ENCODE measurements around the gene FBXW5.

The FBXW5 gene

GRCh38 chr9:136928591-136928990, 15.9 kb downstream of the FBXW5 start:
- no peak overlapping the region for H3K4me3 ChIP-seq (replicated peaks; ENCODE audit: low read depth, low read length)
- TF ChIP-seq, protein P1, sequence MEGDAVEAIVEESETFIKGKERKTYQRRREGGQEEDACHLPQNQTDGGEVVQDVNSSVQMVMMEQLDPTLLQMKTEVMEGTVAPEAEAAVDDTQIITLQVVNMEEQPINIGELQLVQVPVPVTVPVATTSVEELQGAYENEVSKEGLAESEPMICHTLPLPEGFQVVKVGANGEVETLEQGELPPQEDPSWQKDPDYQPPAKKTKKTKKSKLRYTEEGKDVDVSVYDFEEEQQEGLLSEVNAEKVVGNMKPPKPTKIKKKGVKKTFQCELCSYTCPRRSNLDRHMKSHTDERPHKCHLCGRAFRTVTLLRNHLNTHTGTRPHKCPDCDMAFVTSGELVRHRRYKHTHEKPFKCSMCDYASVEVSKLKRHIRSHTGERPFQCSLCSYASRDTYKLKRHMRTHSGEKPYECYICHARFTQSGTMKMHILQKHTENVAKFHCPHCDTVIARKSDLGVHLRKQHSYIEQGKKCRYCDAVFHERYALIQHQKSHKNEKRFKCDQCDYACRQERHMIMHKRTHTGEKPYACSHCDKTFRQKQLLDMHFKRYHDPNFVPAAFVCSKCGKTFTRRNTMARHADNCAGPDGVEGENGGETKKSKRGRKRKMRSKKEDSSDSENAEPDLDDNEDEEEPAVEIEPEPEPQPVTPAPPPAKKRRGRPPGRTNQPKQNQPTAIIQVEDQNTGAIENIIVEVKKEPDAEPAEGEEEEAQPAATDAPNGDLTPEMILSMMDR (IDR thresholded peaks at IDR 0.05; ENCODE audit: low read depth, low read length, missing control alignments): no peak
- no peak for DNase-seq (ENCODE audit: extremely low read depth, low read depth)

DNA sequence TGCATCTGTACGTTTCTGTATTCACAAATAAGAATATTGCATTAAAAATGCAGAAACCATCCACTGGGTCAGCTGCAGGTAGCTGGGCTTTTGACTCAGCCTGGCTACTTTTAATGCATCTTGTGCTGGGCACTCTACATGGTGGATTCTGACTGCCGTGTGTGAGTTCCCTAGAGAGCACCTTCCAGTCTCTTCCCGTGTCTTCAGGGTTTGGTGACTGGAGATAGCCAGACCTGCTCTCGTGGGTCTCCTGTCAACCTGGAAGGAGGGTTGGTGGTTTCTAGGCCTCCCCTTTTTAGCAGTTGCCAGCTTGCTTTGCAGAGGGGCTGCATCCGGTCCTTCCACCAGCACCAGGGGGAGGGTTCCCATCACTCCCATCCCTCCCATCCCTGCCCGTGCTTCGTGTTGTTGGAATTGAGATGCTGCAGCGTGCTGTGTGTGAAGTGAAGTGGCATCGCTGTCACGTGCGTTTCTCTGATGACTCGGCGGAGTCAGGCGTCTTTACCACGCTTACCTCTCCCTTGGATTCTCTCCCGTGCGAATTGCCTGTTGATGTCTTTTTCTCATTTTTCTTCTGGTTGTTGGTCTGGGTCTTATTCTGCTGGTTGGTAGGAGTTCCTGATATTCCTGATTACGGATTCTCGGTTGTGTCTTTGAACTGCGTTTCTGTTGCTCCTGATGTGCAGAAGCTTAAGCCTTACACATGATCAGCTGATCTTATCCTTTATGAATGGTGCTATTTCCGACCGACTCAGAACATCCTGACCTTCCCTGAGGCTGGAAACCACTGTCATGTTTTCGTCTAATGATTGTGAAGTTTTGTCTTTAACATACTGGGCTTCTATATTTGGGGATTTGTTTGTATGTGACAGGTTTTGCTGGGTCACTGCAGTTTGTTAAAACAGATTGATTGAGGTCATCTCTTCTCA, 16.9 kb downstream of the FBXW5 start:
- no peak for DNase-seq (ENCODE audit: extremely low read depth, low read depth)
- no peak overlapping the region for H3K4me3 ChIP-seq (replicated peaks; ENCODE audit: low read depth, low read length)
- TF ChIP-seq, protein P1 (IDR thresholded peaks at IDR 0.05; ENCODE audit: low read depth, low read length, missing control alignments): no peak

- DNase-seq (ENCODE audit: extremely low read depth, low read depth): no peak
- TF ChIP-seq, protein P1 (IDR thresholded peaks at IDR 0.05; ENCODE audit: low read depth, low read length, missing control alignments): no peak
These were observed 17.8 kb downstream of the FBXW5 start for GRCh38 chr9:136926749-136927148.

DNA sequence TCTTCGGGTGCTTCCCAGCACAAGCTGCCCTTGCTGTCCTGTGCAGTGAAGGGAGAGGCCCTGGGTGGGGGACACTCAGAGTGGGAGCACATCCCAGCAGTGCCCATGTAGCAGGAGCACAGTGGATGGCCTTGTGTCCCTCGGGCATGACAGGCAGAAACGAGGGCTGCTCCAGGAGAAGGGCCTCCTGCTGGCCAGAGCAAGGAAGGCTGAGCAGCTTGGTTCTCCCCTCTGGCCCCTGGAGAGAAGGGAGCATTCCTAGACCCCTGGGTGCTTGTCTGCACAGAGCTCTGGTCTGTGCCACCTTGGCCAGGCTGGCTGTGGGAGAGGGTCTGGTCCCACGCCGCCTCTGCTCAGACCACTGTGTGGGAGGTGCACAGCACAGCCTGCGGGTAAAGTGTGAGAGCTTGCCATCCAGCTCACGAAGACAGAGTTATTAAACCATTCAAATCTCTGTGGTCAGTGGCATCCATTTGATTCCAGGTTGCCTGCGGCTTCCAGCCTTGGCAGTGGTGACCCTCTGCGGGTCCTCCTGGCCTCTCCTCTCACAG, 18.3 kb downstream of the FBXW5 start:
- H3K4me3 ChIP-seq (replicated peaks; ENCODE audit: low read depth, low read length): no peak overlapping the region
- TF ChIP-seq, protein P1 (IDR thresholded peaks at IDR 0.05; ENCODE audit: low read depth, low read length, missing control alignments): peak; percentile 11
- no peak for DNase-seq (ENCODE audit: extremely low read depth, low read depth)

More at GRCh38 chr9:136926749-136927148, 17.8 kb downstream of the FBXW5 start:
- H3K4me3 ChIP-seq (replicated peaks; ENCODE audit: low read depth, low read length): no peak overlapping the region

DNA sequence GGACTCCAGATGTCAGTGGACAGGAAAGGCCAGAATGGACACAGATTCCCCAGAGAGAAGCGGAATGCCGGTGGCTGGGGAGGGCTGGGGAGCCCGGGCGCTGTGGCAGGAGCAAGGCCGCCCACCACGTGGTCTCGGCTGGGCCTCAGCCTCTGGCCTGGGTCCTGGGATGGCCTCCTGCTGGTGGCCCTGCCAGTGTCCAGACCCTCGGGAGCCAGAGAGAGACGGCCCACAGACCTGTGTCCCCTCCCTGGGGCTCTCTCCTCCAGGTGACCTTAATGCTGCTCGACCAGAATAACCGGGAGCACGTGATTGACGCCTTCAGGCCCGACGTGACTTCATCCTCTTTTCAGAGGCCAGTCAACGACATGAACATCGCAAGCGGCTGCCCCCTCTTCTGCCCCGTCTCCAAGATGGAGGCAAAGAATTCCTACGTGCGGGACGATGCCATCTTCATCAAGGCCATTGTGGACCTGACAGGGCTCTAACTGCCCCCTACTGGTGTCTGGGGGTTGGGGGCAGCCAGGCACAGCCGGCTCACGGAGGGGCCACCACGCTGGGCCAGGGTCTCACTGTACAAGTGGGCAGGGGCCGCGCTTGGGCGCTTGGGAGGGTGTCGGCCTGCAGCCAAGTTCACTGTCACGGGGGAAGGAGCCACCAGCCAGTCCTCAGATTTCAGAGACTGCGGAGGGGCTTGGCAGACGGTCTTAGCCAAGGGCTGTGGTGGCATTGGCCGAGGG, 19.0 kb downstream of the FBXW5 start:
- TF ChIP-seq, protein P1 (IDR thresholded peaks at IDR 0.05; ENCODE audit: low read depth, low read length, missing control alignments): no peak
- no peak for DNase-seq (ENCODE audit: extremely low read depth, low read depth)
- H3K4me3 ChIP-seq (replicated peaks; ENCODE audit: low read depth, low read length): no peak overlapping the region

DNA sequence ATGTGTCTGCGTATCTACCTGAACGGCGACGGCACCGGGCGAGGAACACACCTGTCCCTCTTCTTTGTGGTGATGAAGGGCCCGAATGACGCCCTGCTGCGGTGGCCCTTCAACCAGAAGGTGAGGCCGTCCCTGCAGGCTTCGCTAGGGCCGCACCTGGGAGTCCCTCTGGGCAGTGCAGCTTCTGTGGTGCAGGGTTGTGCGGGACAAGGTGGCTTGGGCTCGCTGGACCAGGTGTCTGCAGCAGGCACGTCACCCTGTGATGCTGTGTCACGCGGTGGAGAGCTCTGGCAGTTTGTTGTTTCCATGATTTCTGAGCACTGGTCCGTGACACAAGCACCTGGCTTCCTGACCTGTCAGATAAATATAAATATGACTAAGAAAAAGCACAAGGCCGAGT, 20.7 kb downstream of the FBXW5 start:
- TF ChIP-seq, protein P1 (IDR thresholded peaks at IDR 0.05; ENCODE audit: low read depth, low read length, missing control alignments): no peak
- H3K4me3 ChIP-seq (replicated peaks; ENCODE audit: low read depth, low read length): no peak overlapping the region
- no peak for DNase-seq (ENCODE audit: extremely low read depth, low read depth)

Measured in HFF-Myc (cell line).